Hepatocyte (in vitro differentiated cells): Measurements from ENCODE around the gene VRTN. TPM values are rescaled to one million over a fixed set of nuclear protein-coding genes. Genes with fewer than 3 reads are reported as not detected.
A peak's percentile ranks its signal among the peaks of the same experiment; 100 is the strongest.
"Not testable (repeated sequence)": the region's sequence is repeated elsewhere in the genome, so short reads cannot be mapped to it uniquely, and the experiment has no call there.

Source experiments
- DNase-seq: peaks from one replicate; pipeline ENCODE4 v3.0.0-alpha.2; 2016; ENCODE audit warnings: low spot score
- H2AFZ ChIP-seq: fragments of 200-600 bp; sonication (generic); 2 replicates; pipeline ENCODE4 v1.6.0; 2016; ENCODE audit warnings: antibody characterized with exemption, mild to moderate bottlenecking
- H3K27ac ChIP-seq: fragments of 200-600 bp; sonication (generic); 2 replicates; pipeline ENCODE4 v1.5.1; 2016; ENCODE audit warnings: mild to moderate bottlenecking
- H3K27me3 ChIP-seq: fragments of 200-600 bp; sonication (generic); 2 replicates; pipeline ENCODE4 v1.6.1; 2016
- H3K36me3 ChIP-seq: fragments of 200-600 bp; sonication (generic); replicated peaks from 2 replicates; pipeline ENCODE4 v1.5.1; 2016; ENCODE audit warnings: low read depth; ENCODE audit not compliant: insufficient read depth
- H3K4me1 ChIP-seq: fragments of 200-600 bp; sonication (generic); 2 replicates; pipeline ENCODE4 v1.5.1; 2016; ENCODE audit warnings: mild to moderate bottlenecking, moderate library complexity; ENCODE audit not compliant: insufficient read depth
- H3K4me2 ChIP-seq: fragments of 200-600 bp; sonication (generic); 2 replicates; pipeline ENCODE4 v1.6.0; 2016
- H3K4me3 ChIP-seq: fragments of 200-600 bp; sonication (generic); 2 replicates; pipeline ENCODE4 v1.5.1; 2016; ENCODE audit warnings: mild to moderate bottlenecking
- H3K79me2 ChIP-seq: fragments of 200-600 bp; sonication (generic); 2 replicates; pipeline ENCODE4 v1.6.0; 2017; ENCODE audit warnings: mild to moderate bottlenecking
- H3K9me2 ChIP-seq: fragments of 200-600 bp; sonication (generic); replicated peaks from 2 replicates; pipeline ENCODE4 v1.6.0; 2017; ENCODE audit warnings: mild to moderate bottlenecking; ENCODE audit not compliant: insufficient read depth
- H3K9me3 ChIP-seq: fragments of 200-600 bp; sonication (generic); 2 replicates; pipeline ENCODE4 v1.5.1; 2016; ENCODE audit warnings: low read depth, mild to moderate bottlenecking
- H4K20me1 ChIP-seq: fragments of 200-600 bp; sonication (generic); 2 replicates; pipeline ENCODE4 v1.6.0; 2016; ENCODE audit warnings: mild to moderate bottlenecking; ENCODE audit not compliant: insufficient read depth, poor library complexity, severe bottlenecking
- EZH2 ChIP-seq: fragments of 200-600 bp; sonication (generic); IDR thresholded peaks from 2 replicates; pipeline ENCODE4 v1.6.1; 2016; ENCODE audit warnings: antibody characterized with exemption, mild to moderate bottlenecking, borderline replicate concordance
- EZH2phosphoT487 ChIP-seq: fragments of 200-600 bp; sonication (generic); IDR thresholded peaks from one replicate; pipeline ENCODE4 v1.6.1; 2018; ENCODE audit warnings: antibody characterized with exemption, mild to moderate bottlenecking, low read depth, moderate library complexity; ENCODE audit not compliant: unreplicated experiment, severe bottlenecking
- WGBS: methylation state at CpG from one replicate; pipeline ENCODE4 v1.1.6; 2016; ENCODE audit warnings: low lambda C conversion rate; ENCODE audit errors: missing lambda C conversion rate; 5-methylcytosine and 5-hydroxymethylcytosine counted together
- polyA plus RNA-seq: library from polyadenylated mRNA; unstranded; fragments of >200 nt; fragmentation: Nextera tagmentation; extraction: Ambion mirVana; gene quantifications from 2 replicates; pipeline ENCODE4 v1.2.1, GENCODE V29; 2016
- total RNA-seq: library from RNA; depleted of rRNA; stranded (reverse); fragments of >200 nt; gene quantifications from 2 replicates; pipeline ENCODE4 v1.2.3, GENCODE V29; 2014
- TF ChIP-seq, protein P1 (sequence below): fragments of 200-600 bp; sonication (generic); IDR thresholded peaks from 2 replicates; pipeline ENCODE4 v1.5.1; 2016; ENCODE audit warnings: antibody characterized with exemption, mild to moderate bottlenecking; ENCODE audit not compliant: poor library complexity

Gene VRTN
- total and polyA plus RNA-seq, 2 experiments from 2014 or later, result 0.13 TPM; not detected in 1

GRCh38 chr14:74326369-74327152 is 21.7 kb upstream of the VRTN start:
- no peaks in the 10 kb centered on the region for H4K20me1 ChIP-seq
- H3K36me3 ChIP-seq, result no peaks in the 10 kb centered on the region
- H3K27me3 ChIP-seq, result no peaks in the 10 kb centered on the region
- no peaks in the 10 kb centered on the region for H3K9me3 ChIP-seq
- 18% methylated on average over 10 of the region's 10 CpGs for WGBS
- H3K79me2 ChIP-seq, result no peaks in the 10 kb centered on the region
- H3K27ac ChIP-seq, result peak overlapping the region; percentile 26
- H3K9me2 ChIP-seq, result no peaks in the 10 kb centered on the region
- TF ChIP-seq, protein P1, sequence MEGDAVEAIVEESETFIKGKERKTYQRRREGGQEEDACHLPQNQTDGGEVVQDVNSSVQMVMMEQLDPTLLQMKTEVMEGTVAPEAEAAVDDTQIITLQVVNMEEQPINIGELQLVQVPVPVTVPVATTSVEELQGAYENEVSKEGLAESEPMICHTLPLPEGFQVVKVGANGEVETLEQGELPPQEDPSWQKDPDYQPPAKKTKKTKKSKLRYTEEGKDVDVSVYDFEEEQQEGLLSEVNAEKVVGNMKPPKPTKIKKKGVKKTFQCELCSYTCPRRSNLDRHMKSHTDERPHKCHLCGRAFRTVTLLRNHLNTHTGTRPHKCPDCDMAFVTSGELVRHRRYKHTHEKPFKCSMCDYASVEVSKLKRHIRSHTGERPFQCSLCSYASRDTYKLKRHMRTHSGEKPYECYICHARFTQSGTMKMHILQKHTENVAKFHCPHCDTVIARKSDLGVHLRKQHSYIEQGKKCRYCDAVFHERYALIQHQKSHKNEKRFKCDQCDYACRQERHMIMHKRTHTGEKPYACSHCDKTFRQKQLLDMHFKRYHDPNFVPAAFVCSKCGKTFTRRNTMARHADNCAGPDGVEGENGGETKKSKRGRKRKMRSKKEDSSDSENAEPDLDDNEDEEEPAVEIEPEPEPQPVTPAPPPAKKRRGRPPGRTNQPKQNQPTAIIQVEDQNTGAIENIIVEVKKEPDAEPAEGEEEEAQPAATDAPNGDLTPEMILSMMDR, result no peak
- TF ChIP-seq EZH2 (no peak), EZH2phosphoT487 (no peak)
- peak; percentile 68 for DNase-seq
- no peak overlapping the region for H3K4me3 ChIP-seq
- peak overlapping the region; percentile 51 for H3K4me2 ChIP-seq
- peak overlapping the region; percentile 52 for H2AFZ ChIP-seq
- H3K4me1 ChIP-seq, result peaks cover 14% of the 10 kb centered on the region

GRCh38 chr14:74329950-74330552 is 18.2 kb upstream of the VRTN start:
- whole genome bisulfite sequencing, result 83% methylated on average over 9 of the region's 9 CpGs
- H3K9me3 ChIP-seq, H3K9me2 ChIP-seq, DNase-seq, H4K20me1 ChIP-seq, H3K4me2 ChIP-seq, H3K79me2 ChIP-seq, H3K27ac ChIP-seq, H3K4me3 ChIP-seq, H2AFZ ChIP-seq, H3K27me3 ChIP-seq, H3K36me3 ChIP-seq: not testable (repeated sequence)
- H3K4me1 ChIP-seq, result peaks cover 14% of the 10 kb centered on the region

- no peak for DNase-seq
- no peaks in the 10 kb centered on the region for H3K27me3 ChIP-seq
- no peaks in the 10 kb centered on the region for H3K9me2 ChIP-seq
- no peak overlapping the region for H3K4me2 ChIP-seq
- no peak overlapping the region for H3K27ac ChIP-seq
- no peak for TF ChIP-seq EZH2
- TF ChIP-seq, protein P1, result no peak
- TF ChIP-seq EZH2phosphoT487, result no peak
- H3K4me3 ChIP-seq, result no peak overlapping the region
- no peak overlapping the region for H2AFZ ChIP-seq
- no peaks in the 10 kb centered on the region for H3K4me1 ChIP-seq
- 82% methylated on average over 4 of the region's 4 CpGs for whole genome bisulfite sequencing
- no peaks in the 10 kb centered on the region for H3K9me3 ChIP-seq
- H3K36me3 ChIP-seq, result no peaks in the 10 kb centered on the region
- no peaks in the 10 kb centered on the region for H3K79me2 ChIP-seq
- no peaks in the 10 kb centered on the region for H4K20me1 ChIP-seq
Observed at GRCh38 chr14:74333909-74334308, 14.4 kb upstream of the VRTN start.

DNA sequence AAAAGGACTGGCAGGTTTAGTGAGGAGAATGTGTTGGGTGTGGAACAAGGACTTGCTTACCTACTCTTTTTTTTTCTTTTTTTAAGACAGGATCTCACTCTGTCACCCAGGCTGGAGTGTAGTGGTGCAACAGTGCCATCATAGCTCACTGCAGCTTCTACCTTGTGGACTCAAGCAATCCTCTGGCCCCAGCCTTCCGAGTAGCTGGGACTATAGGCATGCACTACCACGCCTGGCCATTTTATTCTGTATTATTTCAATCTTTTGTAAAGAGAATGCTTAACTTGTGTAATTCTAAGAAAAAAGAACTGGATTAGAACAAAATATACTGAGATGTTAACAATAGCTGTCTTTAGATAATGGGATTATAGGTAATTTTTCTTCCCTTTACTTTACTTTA is 1.9 kb upstream of the VRTN start:
- no peak overlapping the region for H3K27ac ChIP-seq
- no peak for TF ChIP-seq EZH2phosphoT487
- TF ChIP-seq, protein P1, result no peak
- TF ChIP-seq EZH2, result no peak
- peaks cover 3% of the 10 kb centered on the region for H3K27me3 ChIP-seq
- no peak overlapping the region for H2AFZ ChIP-seq
- no peaks in the 10 kb centered on the region for H3K9me3 ChIP-seq
- H3K9me2 ChIP-seq, result no peaks in the 10 kb centered on the region
- no peaks in the 10 kb centered on the region for H4K20me1 ChIP-seq
- H3K4me3 ChIP-seq, result no peak overlapping the region
- WGBS, result 66% methylated on average over 2 of the region's 2 CpGs
- no peak overlapping the region for H3K4me2 ChIP-seq
- no peaks in the 10 kb centered on the region for H3K36me3 ChIP-seq
- H3K79me2 ChIP-seq, result no peaks in the 10 kb centered on the region
- peaks cover 15% of the 10 kb centered on the region for H3K4me1 ChIP-seq
- DNase-seq, result no peak
